HCT116 (cell line): Measurements from ENCODE around the gene PHF2. TPM values are rescaled to one million over a fixed set of nuclear protein-coding genes. Genes with fewer than 3 reads are reported as not detected.
A peak's percentile ranks its signal among the peaks of the same experiment; 100 is the strongest.

Source experiments
- ATAC-seq: fragments of 200-7000 bp; cut with Tn5 transposase; 2 replicates; pipeline ENCODE4 v1.9.1; 2020; ENCODE audit warnings: mild to moderate bottlenecking, moderate library complexity
- BruUV-seq: library from RNA; stranded (reverse); fragments of 400-500 nt; replicated peaks from 2 replicates; lab custom pipeline; 2021; lab: Mats Ljungman, UMichigan
- CTCF ChIA-PET: fragments of 300-600 bp; sonication (Branson Sonifier 250); formaldehyde crosslinking; loops from one replicate; lab custom pipeline; 2021; ENCODE audit warnings: antibody characterized with exemption; lab: Charles Lee
- POLR2A ChIA-PET: fragments of 300-600, 350-600 bp; sonication (Branson Sonifier 250); formaldehyde crosslinking; loops from one replicate; lab custom pipeline; 2021; ENCODE audit warnings: antibody characterized with exemption; lab: Charles Lee
- RAD21 ChIA-PET, 2 experiments: fragments of 300-600 bp; sonication (Branson Sonifier 250); formaldehyde crosslinking; loops; one replicate each; lab custom pipeline; 2023; ENCODE audit warnings: low total read pairs in 2 of 2; ENCODE audit not compliant: uncharacterized antibody in 2 of 2, unreplicated experiment in 2 of 2, low non-redundant PET in 1 of 2; lab: Charles Lee
- DNase-seq: peaks from one replicate; pipeline ENCODE4 v3.0.0-alpha.2; 2010; ENCODE audit warnings: low read depth, low spot score
- H2AFZ ChIP-seq: fragments of 200-600 bp; shearing (Covaris generic), sonication (generic); 2 replicates; pipeline ENCODE4 v1.6.1; 2017; ENCODE audit warnings: low read depth, mixed run types, mixed read lengths, antibody characterized with exemption, low read length; ENCODE audit not compliant: poor library complexity, severe bottlenecking
- H3K27ac ChIP-seq: 2 replicates; pipeline ENCODE4 v1.5.1; 2012; ENCODE audit warnings: low read depth, low read length
- H3K27me3 ChIP-seq: fragments of 200-600 bp; sonication (generic); 2 replicates; pipeline ENCODE4 v1.6.1; 2016; ENCODE audit warnings: mixed run types, low read length, mixed read lengths; ENCODE audit not compliant: insufficient read depth
- H3K36me3 ChIP-seq, 2 experiments: fragments of 200-500 bp in 1 of 2; fragments of 200-600 bp in 1 of 2; sonication (Bioruptor generic) in 1 of 2; sonication (generic) in 1 of 2; 2 replicates each; pipeline versions ENCODE4 v1.5.1 to v1.6.1; 2014 to 2016; ENCODE audit warnings: low read length in 2 of 2, inconsistent platforms in 1 of 2, mixed read lengths in 1 of 2, mixed run types in 1 of 2; ENCODE audit not compliant: insufficient read depth in 2 of 2, control insufficient read depth in 1 of 2
- H3K4me1 ChIP-seq, 2 experiments: fragments of 200-600 bp in 1 of 2; sonication (generic) in 1 of 2; 2 replicates each; pipeline versions ENCODE4 v1.5.1 to v1.6.1; 2012 to 2017; ENCODE audit warnings: low read length in 2 of 2, inconsistent platforms in 1 of 2, mild to moderate bottlenecking in 1 of 2, mixed read lengths in 1 of 2, mixed run types in 1 of 2, moderate library complexity in 1 of 2; ENCODE audit not compliant: insufficient read depth in 2 of 2, control insufficient read depth in 1 of 2
- H3K4me2 ChIP-seq: fragments of 200-600 bp; sonication (generic); 2 replicates; pipeline ENCODE4 v1.6.1; 2017; ENCODE audit warnings: mixed run types, low read length, mixed read lengths
- H3K4me3 ChIP-seq, 2 experiments: fragments of 200-600 bp in 1 of 2; sonication (generic) in 1 of 2; replicated peaks in 1 of 2; 2 replicates each; pipeline ENCODE4 v1.5.1; 2011 to 2016; ENCODE audit warnings: low read length in 2 of 2, control low read depth in 1 of 2, low read depth in 1 of 2, mild to moderate bottlenecking in 1 of 2, mixed read lengths in 1 of 2, mixed run types in 1 of 2
- H3K79me2 ChIP-seq: fragments of 200-600 bp; sonication (generic); 2 replicates; pipeline ENCODE4 v1.6.1; 2017; ENCODE audit warnings: mild to moderate bottlenecking, mixed run types, low read length, moderate library complexity, mixed read lengths; ENCODE audit not compliant: insufficient read depth
- H3K9ac ChIP-seq: fragments of 200-600 bp; sonication (generic); 2 replicates; pipeline ENCODE4 v1.6.1; 2016; ENCODE audit warnings: low read length, mixed read lengths
- H3K9me2 ChIP-seq: fragments of 200-600 bp; sonication (generic), shearing (Covaris generic); 2 replicates; pipeline ENCODE4 v1.6.1; 2017; ENCODE audit warnings: mixed run types, mild to moderate bottlenecking, moderate library complexity; ENCODE audit not compliant: insufficient read depth
- H3K9me3 ChIP-seq, 2 experiments: fragments of 200-500 bp in 1 of 2; fragments of 200-600 bp in 1 of 2; sonication (Bioruptor generic) in 1 of 2; sonication (generic) in 1 of 2; 2 replicates each; pipeline ENCODE4 v1.6.1; 2014 to 2017; ENCODE audit warnings: low read length in 2 of 2, mixed read lengths in 2 of 2, inconsistent platforms in 1 of 2, low read depth in 1 of 2, mild to moderate bottlenecking in 1 of 2, mixed run types in 1 of 2, moderate library complexity in 1 of 2; ENCODE audit not compliant: control insufficient read depth in 1 of 2, insufficient read depth in 1 of 2
- H4K20me1 ChIP-seq: fragments of 200-600 bp; sonication (generic), shearing (Covaris generic); 2 replicates; pipeline ENCODE4 v1.6.1; 2017; ENCODE audit warnings: mixed run types, mild to moderate bottlenecking, moderate library complexity; ENCODE audit not compliant: insufficient read depth
- CBX3 ChIP-seq: IDR thresholded peaks from 2 replicates; pipeline ENCODE4 v1.6.1; 2012; ENCODE audit warnings: low read depth
- CEBPB ChIP-seq: IDR thresholded peaks from 2 replicates; pipeline ENCODE4 v1.6.1; 2012; ENCODE audit warnings: low read depth
- EGR1 ChIP-seq: IDR thresholded peaks from 2 replicates; pipeline ENCODE4 v1.6.1; 2012; ENCODE audit warnings: low read depth
- EZH2phosphoT487 ChIP-seq: fragments of 200-600 bp; IDR thresholded peaks from 2 replicates; pipeline ENCODE4 v1.6.1; 2018; ENCODE audit warnings: antibody characterized with exemption, borderline replicate concordance
- ZFX ChIP-seq: fragments of 450-650 bp; IDR thresholded peaks from 2 replicates; pipeline ENCODE4 v1.6.1; 2017
- ZNF274 ChIP-seq: fragments of 200-500 bp; sonication (Bioruptor generic); IDR thresholded peaks from 2 replicates; pipeline ENCODE4 v1.6.1; 2014; ENCODE audit warnings: mild to moderate bottlenecking, low read depth, low read length, inconsistent platforms
- intact Hi-C: fragments of 100-400 bp; cut with micrococcal nuclease; formaldehyde crosslinking; loops from 2 replicates; pipeline ENCODE4 v1.10.0; 2022
- total RNA-seq: library from RNA; stranded (reverse); gene quantifications from one replicate; pipeline ENCODE4 v1.2.1, GENCODE V29; 2021; ENCODE audit not compliant: unreplicated experiment
- TF ChIP-seq, protein P1 (sequence below): IDR thresholded peaks from 2 replicates; pipeline ENCODE4 v1.6.1; 2012

The PHF2 gene
- total RNA-seq, 1 experiment from 2014 or later = 20.6 TPM

DNA sequence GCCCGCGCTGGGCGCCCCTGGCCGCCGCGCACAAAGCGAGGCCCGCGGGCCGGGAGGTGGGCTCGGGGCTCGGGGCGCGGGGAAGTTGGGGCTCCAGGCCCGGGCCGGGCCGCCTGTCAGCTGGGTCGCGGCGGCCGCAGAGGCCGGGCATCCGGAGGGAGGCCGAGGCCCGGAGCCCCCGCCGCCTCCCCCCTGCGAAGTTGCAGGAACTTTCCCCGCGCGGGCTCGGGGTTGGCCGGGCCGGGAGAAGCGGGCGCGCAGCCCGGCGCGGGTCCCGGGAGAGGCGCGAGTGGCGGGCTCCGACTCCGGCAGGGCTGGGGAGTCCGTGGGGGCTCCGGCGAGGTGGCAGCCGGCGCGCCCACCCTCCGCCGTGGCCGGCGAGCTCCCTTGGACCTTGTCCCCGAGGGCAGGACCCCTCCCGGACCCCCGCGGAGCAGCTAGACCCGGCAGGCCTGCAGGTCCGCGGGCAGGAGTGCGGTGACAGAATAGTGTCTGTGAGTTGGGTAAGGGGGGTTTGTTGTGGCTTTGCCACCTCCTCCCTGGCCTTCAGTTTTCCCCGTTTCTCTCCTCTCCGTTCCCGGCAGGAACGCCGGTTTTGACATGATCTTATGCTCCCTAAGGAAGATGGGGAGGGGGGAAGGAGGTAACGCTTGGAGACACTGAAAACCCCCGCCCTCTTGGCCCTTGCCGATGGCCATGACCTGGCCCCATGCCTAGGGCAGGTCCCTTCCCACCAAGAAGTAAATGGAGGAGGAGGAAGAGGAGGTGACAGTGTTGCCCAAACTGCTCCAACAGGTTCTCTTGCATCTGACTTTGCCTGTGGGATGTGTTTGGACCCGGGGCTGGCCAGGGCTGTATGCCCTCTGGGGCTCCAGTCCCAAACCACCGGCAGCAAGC lies 942 bp downstream of the PHF2 start:
- CTCF ChIA-PET = no interaction called here
- TF ChIP-seq ZFX (peak; percentile 84), CEBPB (no peak), EGR1 (no peak), ZNF274 (no peak), EZH2phosphoT487 (no peak), CBX3 (no peak)
- TF ChIP-seq, protein P1, sequence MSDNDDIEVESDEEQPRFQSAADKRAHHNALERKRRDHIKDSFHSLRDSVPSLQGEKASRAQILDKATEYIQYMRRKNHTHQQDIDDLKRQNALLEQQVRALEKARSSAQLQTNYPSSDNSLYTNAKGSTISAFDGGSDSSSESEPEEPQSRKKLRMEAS = no peak
- RAD21 ChIA-PET = no interaction called here
- no peaks in the 10 kb centered on the region for H4K20me1 ChIP-seq
- no peaks in the 10 kb centered on the region; a peak in 1 of 4 replicates for H3K9me3 ChIP-seq
- DNase-seq = no peak
- no TSS peak for BruUV-seq
- H3K9me2 ChIP-seq = no peaks in the 10 kb centered on the region
- peak overlapping the region; percentile 72; the same call in 1 of the 2 replicates for H3K27ac ChIP-seq
- peak overlapping the region; percentile 61 to 76 for H3K4me3 ChIP-seq
- H3K4me2 ChIP-seq = peak overlapping the region; percentile 85
- H3K79me2 ChIP-seq = peaks cover 40% of the 10 kb centered on the region; the same call in 1 of the 2 replicates
- intact Hi-C loops = no loop called here
- POLR2A ChIA-PET = no interaction called here
- peak overlapping the region; percentile 73 for H3K9ac ChIP-seq
- no peak overlapping the region for H2AFZ ChIP-seq
- peaks cover 7 to 18% of the 10 kb centered on the region in 2 experiments; a peak in 3 of 4 replicates for H3K4me1 ChIP-seq
- peak; percentile 22 for ATAC-seq
- H3K27me3 ChIP-seq = no peaks in the 10 kb centered on the region
- no peaks in the 10 kb centered on the region for H3K36me3 ChIP-seq
